K562 (cell line): ENCODE measurements around the gene FAF2. TPM values are rescaled to one million over a fixed set of nuclear protein-coding genes. Genes with fewer than 3 reads are reported as not detected.

Experiments
- ARID2 ChIP-seq: fragments of 450-650 bp; IDR thresholded peaks from 2 replicates; pipeline ENCODE4 v1.6.1; 2017; ENCODE audit warnings: antibody characterized with exemption, mild to moderate bottlenecking
- ATF1 ChIP-seq, 2 experiments: fragments of 450-650 bp in 1 of 2; IDR thresholded peaks; 2 replicates each; pipeline ENCODE4 v1.6.1; 2016; ENCODE audit warnings: missing compliant biosample characterization in 1 of 2, missing genetic modification characterization in 1 of 2
- BCL6 ChIP-seq: fragments of 250-450 bp; sonication (Bioruptor Pico); IDR thresholded peaks from 2 replicates; pipeline ENCODE4 v1.4.0; 2020
- CHCHD3 ChIP-seq: fragments of 250-450 bp; sonication (Bioruptor Pico); IDR thresholded peaks from 2 replicates; pipeline ENCODE4 v2.1.2; 2022; ENCODE audit warnings: mild to moderate bottlenecking
- COPS2 ChIP-seq: fragments of 450-650 bp; conservative IDR thresholded peaks from 2 replicates; pipeline ENCODE4 v1.6.1; 2016; ENCODE audit warnings: mild to moderate bottlenecking, moderate library complexity
- DIDO1 ChIP-seq: fragments of 450-650 bp; IDR thresholded peaks from 2 replicates; pipeline ENCODE4 v1.6.1; 2016; ENCODE audit warnings: low read depth, missing biosample characterization, missing genetic modification characterization
- DLX4 ChIP-seq: fragments of 250-450 bp; sonication (Bioruptor Pico); IDR thresholded peaks from 2 replicates; pipeline ENCODE4 v1.6.1; 2021; ENCODE audit warnings: mild to moderate bottlenecking
- ETV1 ChIP-seq: fragments of 450-650 bp; conservative IDR thresholded peaks from 2 replicates; pipeline ENCODE4 v1.6.1; 2016; ENCODE audit warnings: missing genetic modification characterization, control low read depth, low read depth, missing compliant biosample characterization
- EZH2 ChIP-seq: IDR thresholded peaks from 2 replicates; pipeline ENCODE4 v1.6.1; 2012; ENCODE audit warnings: low read depth, mild to moderate bottlenecking, inconsistent platforms, low read length, borderline replicate concordance
- GTF2F1 ChIP-seq: IDR thresholded peaks from 2 replicates; pipeline ENCODE4 v1.6.1; 2011; ENCODE audit warnings: low read depth, low read length, improper control_type of control experiment
- HIVEP1 ChIP-seq: fragments of 250-450 bp; sonication (Bioruptor Pico); IDR thresholded peaks from 2 replicates; pipeline ENCODE4 v1.4.0; 2020; ENCODE audit warnings: mild to moderate bottlenecking
- MECOM ChIP-seq: fragments of 250-450 bp; sonication (Bioruptor Pico); IDR thresholded peaks from 2 replicates; pipeline ENCODE4 v1.8.0; 2022; ENCODE audit warnings: inconsistent platforms
- MEF2A ChIP-seq: IDR thresholded peaks from 2 replicates; pipeline ENCODE4 v1.6.1; 2011; ENCODE audit warnings: low read depth, mild to moderate bottlenecking, low read length, moderate library complexity; ENCODE audit not compliant: control insufficient read depth
- MTA2 ChIP-seq: fragments of 450-650 bp; IDR thresholded peaks from 2 replicates; pipeline ENCODE4 v1.6.1; 2016; ENCODE audit warnings: low read depth
- NCOA2 ChIP-seq, 2 experiments: fragments of 450-650 bp; IDR thresholded peaks; 2 replicates each; pipeline ENCODE4 v1.6.1; 2018; ENCODE audit warnings: mild to moderate bottlenecking in 2 of 2, moderate library complexity in 1 of 2; ENCODE audit not compliant: partially characterized antibody in 2 of 2
- PATZ1 ChIP-seq: fragments of 250-450 bp; sonication (Bioruptor Pico); IDR thresholded peaks from 2 replicates; pipeline ENCODE4 v1.5.0; 2020; ENCODE audit warnings: mild to moderate bottlenecking, borderline replicate concordance
- POLR3G ChIP-seq: IDR thresholded peaks from 2 replicates; pipeline ENCODE4 v1.6.1; 2011; ENCODE audit not compliant: insufficient read length, insufficient replicate concordance; ENCODE audit errors: extremely low read depth
- PRPF4 ChIP-seq: fragments of 200-400 bp; formaldehyde crosslinking; IDR thresholded peaks from one replicate; pipeline ENCODE4 v1.6.1; 2017; ENCODE audit warnings: low read length, low read depth, mild to moderate bottlenecking; ENCODE audit not compliant: insufficient read depth, poor library complexity, severe bottlenecking
- RFX7 ChIP-seq: fragments of 250-450 bp; sonication (Bioruptor Pico); IDR thresholded peaks from 2 replicates; pipeline ENCODE4 v1.5.1; 2021; ENCODE audit warnings: mild to moderate bottlenecking
- RUNX1 ChIP-seq: sonication (generic); IDR thresholded peaks from 2 replicates; pipeline ENCODE4 v1.6.1; 2016; ENCODE audit warnings: antibody characterized with exemption, low read depth
- SETDB1 ChIP-seq: IDR thresholded peaks from one replicate; pipeline ENCODE4 v1.6.1; 2012; ENCODE audit warnings: low read length, control low read depth, inconsistent platforms
- SIN3A ChIP-seq, 2 experiments: fragments of 150-350 bp in 1 of 2; IDR thresholded peaks; 2 replicates each; pipeline ENCODE4 v1.6.1; 2011 to 2016; ENCODE audit warnings: borderline replicate concordance in 2 of 2, low read depth in 2 of 2, low read length in 2 of 2, mild to moderate bottlenecking in 2 of 2, moderate library complexity in 2 of 2; ENCODE audit not compliant: control insufficient read depth in 1 of 2
- SMARCC2 ChIP-seq: fragments of 450-650 bp; IDR thresholded peaks from 2 replicates; pipeline ENCODE4 v1.6.1; 2017; ENCODE audit warnings: antibody characterized with exemption, moderate library complexity, mild to moderate bottlenecking, low read depth
- STAT5B ChIP-seq: fragments of 250-450 bp; sonication (Bioruptor Pico); IDR thresholded peaks from 2 replicates; pipeline ENCODE4 v1.8.0; 2021; ENCODE audit warnings: mild to moderate bottlenecking, inconsistent platforms
- TGIF2 ChIP-seq: sonication (generic); formaldehyde crosslinking; IDR thresholded peaks from 2 replicates; pipeline ENCODE4 v1.8.1; 2022; ENCODE audit warnings: mild to moderate bottlenecking, missing genetic modification reagents, moderate library complexity
- XRCC4 ChIP-seq: IDR thresholded peaks from one replicate; pipeline ENCODE4 v1.6.1; 2011; ENCODE audit not compliant: insufficient read depth, insufficient read length; ENCODE audit errors: extremely low read depth
- ZFX ChIP-seq: sonication (generic); formaldehyde crosslinking; IDR thresholded peaks from 2 replicates; pipeline ENCODE4 v1.8.0; 2022; ENCODE audit warnings: mild to moderate bottlenecking, missing genetic modification reagents, moderate library complexity
- ZNF668 ChIP-seq: fragments of 250-450 bp; sonication (Bioruptor Pico); IDR thresholded peaks from 2 replicates; pipeline ENCODE4 v1.8.0; 2022; ENCODE audit warnings: mild to moderate bottlenecking, inconsistent platforms
- polyA plus RNA-seq, 8 experiments: library from polyadenylated mRNA; depleted of rRNA in 4 of 8; stranded (reverse) in 5 of 8; unstranded in 3 of 8; fragments of >200 nt; fragmentation: Nextera tagmentation in 2 of 8; fragmentation: Illumina TruSeq in 1 of 8; extraction: Ambion mirVana in 2 of 8; extraction: Trizol in 1 of 8; gene quantifications; 2 replicates each; pipeline versions ENCODE4 v1.2.1 to v1.2.3, GENCODE V29; 2011 to 2014; ENCODE audit warnings: inconsistent platforms in 1 of 8, missing spikeins in 1 of 8
- total RNA-seq, 7 experiments: library from RNA; depleted of rRNA in 6 of 7; stranded (reverse); fragments of >200 nt in 6 of 7; fragmentation: Illumina TruSeq in 2 of 7; extraction: Trizol in 2 of 7; gene quantifications; 2 replicates each; pipeline versions ENCODE4 v1.2.1 to v1.2.3, GENCODE V29; 2011 to 2021; ENCODE audit warnings: low replicate concordance in 1 of 7

The FAF2 gene
- total and polyA plus RNA-seq, 9 of the 15 experiments (the other 6 are each of a cell fraction or from before 2014, with no cell fraction given) = 25.0 to 44.6 (median 36.1) TPM

GRCh38 chr5:176415952-176416924 is 31.9 kb upstream of the FAF2 start, which contains the start of gene CLTB (continued):
- TF ChIP-seq POLR3G = no peak
- no peak for TF ChIP-seq MEF2A
- no peak for TF ChIP-seq ZNF668 (CRISPR knock-in tag)
- TF ChIP-seq HIVEP1 (CRISPR knock-in tag) = no peak
- TF ChIP-seq ETV1 (tag) = no peak
- TF ChIP-seq CHCHD3 (CRISPR knock-in tag) = no peak
- no peak for TF ChIP-seq ARID2
- TF ChIP-seq PATZ1 (CRISPR knock-in tag) = no peak
- peak; percentile 51 for TF ChIP-seq ATF1 (CRISPR knock-in tag; IDR thresholded peaks at IDR 0.05)
- TF ChIP-seq ATF1 (tag; IDR thresholded peaks at IDR 0.05) = peak; percentile 92
- no peak for TF ChIP-seq NCOA2 (IDR thresholded peaks at IDR 0.05; ENCODE audit: partially characterized antibody in 2 of 2)
- no peak for TF ChIP-seq STAT5B (CRISPR knock-in tag)
- TF ChIP-seq GTF2F1 = no peak
- TF ChIP-seq SETDB1 = no peak
- TF ChIP-seq RFX7 = no peak
- TF ChIP-seq BCL6 = no peak
- TF ChIP-seq DLX4 (CRISPR knock-in tag) = no peak
- no peak for TF ChIP-seq RUNX1
- TF ChIP-seq ZFX (CRISPR knock-in tag) = peak; percentile 56
- TF ChIP-seq MTA2 = no peak
- no peak for TF ChIP-seq DIDO1 (tag)
- peak; percentile 84 for TF ChIP-seq TGIF2 (CRISPR knock-in tag)
- no peak for TF ChIP-seq XRCC4
- TF ChIP-seq SIN3A (IDR thresholded peaks at IDR 0.05; ENCODE audit: borderline replicate concordance in 2 of 2, control insufficient read depth in 1 of 2, low read depth in 2 of 2, low read length in 2 of 2) = no peak; a peak in 1 of 4 replicates
- no peak; the same call in 1 of the 2 replicates for TF ChIP-seq SMARCC2
- no peak for TF ChIP-seq PRPF4
- TF ChIP-seq MECOM (CRISPR knock-in tag) = no peak
- TF ChIP-seq COPS2 = no peak
- no peak for TF ChIP-seq EZH2
